BLaER1 (cell line): ENCODE data around the gene SRD5A1.

ENCODE experiments used
- H3K27ac ChIP-seq: shearing (Covaris generic); formaldehyde crosslinking; 2 replicates; pipeline ENCODE4 v1.8.1; 2022
- H3K27me3 ChIP-seq: shearing (Covaris generic); formaldehyde crosslinking; 2 replicates; pipeline ENCODE4 v1.8.1; 2022
- H3K36me3 ChIP-seq: shearing (Covaris generic); formaldehyde crosslinking; 2 replicates; pipeline ENCODE4 v1.8.1; 2022
- H3K4me1 ChIP-seq: shearing (Covaris generic); formaldehyde crosslinking; 2 replicates; pipeline ENCODE4 v1.8.1; 2022
- H3K4me2 ChIP-seq: shearing (Covaris generic); formaldehyde crosslinking; 2 replicates; pipeline ENCODE4 v1.8.1; 2022
- H3K4me3 ChIP-seq: shearing (Covaris generic); formaldehyde crosslinking; 2 replicates; pipeline ENCODE4 v1.8.1; 2022
- H3K9ac ChIP-seq: shearing (Covaris generic); formaldehyde crosslinking; 2 replicates; pipeline ENCODE4 v1.8.1; 2022
- H3K9me3 ChIP-seq: shearing (Covaris generic); formaldehyde crosslinking; 2 replicates; pipeline ENCODE4 v1.8.1; 2022
- H4K20me1 ChIP-seq: shearing (Covaris generic); formaldehyde crosslinking; 2 replicates; pipeline ENCODE4 v1.8.1; 2022
- Cebpa-rat ChIP-seq: shearing (Covaris generic); IDR thresholded peaks from 2 replicates; pipeline ENCODE4 v1.8.1; 2022

SRD5A1 gene

DNA sequence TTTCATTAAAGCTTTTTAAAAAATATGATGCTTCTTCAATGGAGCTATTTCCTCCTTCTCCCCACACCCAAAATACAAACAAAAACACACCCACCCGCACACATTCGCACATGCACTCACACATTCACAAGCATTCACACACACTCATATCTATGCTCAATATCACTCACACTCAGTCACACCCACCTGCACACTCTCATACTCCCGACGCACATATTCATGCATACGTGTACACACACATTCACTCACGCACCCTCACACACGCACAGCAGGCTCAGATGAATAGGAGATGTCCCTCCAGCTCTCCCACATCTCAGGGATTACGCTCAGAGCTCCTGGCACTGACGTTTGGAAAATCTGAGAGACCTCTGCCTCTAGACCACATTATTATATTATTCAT lies 54.3 kb downstream of the SRD5A1 start:
- Histone ChIP-seq H3K9ac (no peak overlapping the region), H3K4me3 (no peak overlapping the region), H3K27me3 (no peaks in the 10 kb centered on the region; the same call in 1 of the 2 replicates), H3K4me2 (no peak overlapping the region), H4K20me1 (no peaks in the 10 kb centered on the region), H3K9me3 (no peaks in the 10 kb centered on the region), H3K36me3 (no peaks in the 10 kb centered on the region), H3K27ac (no peak overlapping the region), H3K4me1 (no peaks in the 10 kb centered on the region)
- TF ChIP-seq Cebpa-rat, result no peak

GRCh38 chr5:6692906-6693305 lies 59.7 kb downstream of the SRD5A1 start:
- H3K4me3 ChIP-seq, result no peak overlapping the region
- H3K27ac ChIP-seq, result no peak overlapping the region
- no peak for TF ChIP-seq Cebpa-rat

GRCh38 chr5:6698696-6699095 lies 65.5 kb downstream of the SRD5A1 start:
- H3K4me3 ChIP-seq, result no peak overlapping the region
- H3K4me2 ChIP-seq, result no peak overlapping the region
- no peaks in the 10 kb centered on the region for H4K20me1 ChIP-seq
- no peaks in the 10 kb centered on the region for H3K4me1 ChIP-seq
- no peak for TF ChIP-seq Cebpa-rat
- H3K36me3 ChIP-seq, result no peaks in the 10 kb centered on the region
- H3K27ac ChIP-seq, result no peak overlapping the region
- no peak overlapping the region for H3K9ac ChIP-seq
- no peaks in the 10 kb centered on the region for H3K9me3 ChIP-seq
- H3K27me3 ChIP-seq, result no peaks in the 10 kb centered on the region

More at GRCh38 chr5:6692906-6693305, 59.7 kb downstream of the SRD5A1 start:
- Histone ChIP-seq H3K9ac (no peak overlapping the region), H3K27me3 (no peaks in the 10 kb centered on the region), H3K9me3 (no peaks in the 10 kb centered on the region), H4K20me1 (no peaks in the 10 kb centered on the region), H3K4me1 (no peaks in the 10 kb centered on the region), H3K36me3 (no peaks in the 10 kb centered on the region), H3K4me2 (no peak overlapping the region)

DNA sequence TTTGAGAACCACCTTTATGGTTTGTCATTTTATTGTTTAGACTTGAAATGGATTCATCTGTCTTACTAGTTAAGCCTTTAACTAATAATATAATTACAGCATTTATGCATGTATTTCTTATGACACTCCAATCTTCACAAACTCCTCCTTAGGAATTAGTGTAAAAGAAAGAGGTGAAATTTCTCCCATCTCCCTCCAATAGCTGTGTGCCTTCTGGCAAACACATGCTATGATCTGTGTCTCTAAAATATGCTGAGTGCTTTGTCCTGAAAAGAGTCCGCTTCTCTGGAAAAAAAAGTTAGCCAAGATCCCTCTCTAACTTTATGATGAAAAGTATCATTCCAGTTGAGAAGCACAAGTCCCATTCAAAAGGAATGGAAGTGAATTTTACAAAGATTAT lies 66.1 kb downstream of the SRD5A1 start:
- no peak overlapping the region for H3K9ac ChIP-seq
- H3K4me1 ChIP-seq, result no peaks in the 10 kb centered on the region
- no peak for TF ChIP-seq Cebpa-rat
- H3K36me3 ChIP-seq, result no peaks in the 10 kb centered on the region
- H3K4me3 ChIP-seq, result no peak overlapping the region
- H3K27ac ChIP-seq, result no peak overlapping the region
- H3K9me3 ChIP-seq, result no peaks in the 10 kb centered on the region
- H3K4me2 ChIP-seq, result no peak overlapping the region
- no peaks in the 10 kb centered on the region for H3K27me3 ChIP-seq
- no peaks in the 10 kb centered on the region for H4K20me1 ChIP-seq

DNA sequence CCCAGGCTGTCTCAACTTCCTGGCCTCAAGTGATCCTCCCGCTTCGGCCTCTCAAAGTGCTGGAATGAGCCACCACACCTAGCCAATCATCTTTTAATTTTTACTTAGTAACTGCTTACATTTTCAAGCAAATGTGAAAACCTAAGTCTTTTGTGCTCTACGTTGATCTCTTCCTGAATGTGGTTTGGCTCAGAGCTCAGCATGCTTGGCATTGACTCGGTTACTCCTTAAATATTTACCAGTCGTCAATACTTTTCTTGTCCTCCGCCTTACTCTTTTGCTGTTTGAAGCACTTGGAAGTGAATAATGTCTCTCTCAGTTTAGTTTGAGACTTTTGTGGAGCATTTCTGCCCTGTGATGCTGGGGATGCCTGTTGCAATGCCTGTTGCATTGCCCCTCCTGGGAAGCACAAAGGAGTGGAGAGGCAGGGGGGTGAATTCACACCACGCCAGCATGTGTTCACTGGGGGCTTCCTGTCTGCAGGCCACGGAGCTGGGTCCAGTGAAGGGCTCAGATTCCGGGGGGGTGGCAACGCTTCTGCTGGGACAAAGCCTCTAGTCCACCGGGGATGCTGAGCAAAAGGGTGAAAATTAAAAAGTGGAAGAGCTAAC lies 66.9 kb downstream of the SRD5A1 start:
- no peaks in the 10 kb centered on the region for H3K36me3 ChIP-seq
- H3K9me3 ChIP-seq, result no peaks in the 10 kb centered on the region
- H4K20me1 ChIP-seq, result no peaks in the 10 kb centered on the region
- no peak overlapping the region for H3K4me2 ChIP-seq
- H3K9ac ChIP-seq, result no peak overlapping the region
- no peaks in the 10 kb centered on the region for H3K27me3 ChIP-seq
- H3K27ac ChIP-seq, result no peak overlapping the region
- no peak for TF ChIP-seq Cebpa-rat
- H3K4me3 ChIP-seq, result no peak overlapping the region
- no peaks in the 10 kb centered on the region for H3K4me1 ChIP-seq

DNA sequence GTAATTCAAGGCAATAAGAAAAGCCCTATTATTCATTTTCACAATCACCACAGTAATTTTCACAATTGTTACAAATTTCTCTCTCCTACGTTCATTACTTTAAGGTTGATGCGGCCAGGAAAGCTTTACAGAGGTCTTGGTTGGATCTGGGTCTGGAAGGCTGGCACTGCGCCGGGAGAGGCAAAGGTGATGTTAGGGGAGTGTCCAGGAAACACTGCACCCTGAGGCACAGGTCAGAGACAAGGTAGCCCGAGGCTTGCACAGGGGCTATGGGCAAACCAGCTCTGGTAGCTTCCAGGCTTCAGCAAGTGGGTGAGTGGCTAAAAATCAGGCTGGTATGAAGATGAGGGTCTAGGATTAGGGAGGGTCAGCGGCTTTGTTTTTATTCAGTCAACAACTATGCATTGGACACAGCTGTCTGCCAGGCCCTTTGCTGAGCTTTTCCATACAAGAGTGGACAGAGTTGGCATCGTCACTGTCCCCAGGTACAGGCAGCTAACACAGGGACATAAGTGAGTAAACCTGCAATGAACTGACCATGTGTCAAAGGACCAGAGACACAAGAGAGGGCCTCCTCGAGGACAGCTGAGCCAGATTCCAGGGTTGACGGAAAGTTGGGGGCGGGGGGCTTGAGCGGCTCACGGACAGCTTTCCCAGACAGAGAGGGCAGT lies 67.6 kb downstream of the SRD5A1 start:
- no peak overlapping the region for H3K9ac ChIP-seq
- H3K9me3 ChIP-seq, result no peaks in the 10 kb centered on the region
- H3K4me3 ChIP-seq, result no peak overlapping the region
- no peak overlapping the region for H3K27ac ChIP-seq
- no peaks in the 10 kb centered on the region for H3K4me1 ChIP-seq
- no peaks in the 10 kb centered on the region for H3K36me3 ChIP-seq
- no peaks in the 10 kb centered on the region for H3K27me3 ChIP-seq
- H4K20me1 ChIP-seq, result no peaks in the 10 kb centered on the region
- TF ChIP-seq Cebpa-rat, result no peak
- H3K4me2 ChIP-seq, result no peak overlapping the region

DNA sequence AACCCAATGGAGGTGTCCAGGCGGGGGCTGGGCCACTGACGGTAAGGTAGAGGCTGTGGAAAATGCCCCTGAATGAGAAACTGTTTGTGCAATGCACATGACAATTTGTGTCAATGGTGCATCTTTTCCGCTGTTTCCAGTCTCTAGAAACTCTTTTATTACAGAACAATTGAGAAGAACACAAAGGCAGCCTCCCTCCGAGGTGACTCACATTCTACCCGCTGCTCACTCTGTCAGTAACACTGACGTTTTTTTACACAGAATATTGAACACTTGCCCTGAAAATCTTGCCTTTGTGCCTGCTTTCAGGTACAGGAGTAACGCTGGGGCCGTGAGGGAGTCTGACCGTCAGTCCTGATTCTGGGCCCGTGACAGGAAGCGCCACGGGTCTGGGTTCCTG lies 68.3 kb downstream of the SRD5A1 start:
- no peak overlapping the region for H3K4me3 ChIP-seq
- no peak overlapping the region for H3K27ac ChIP-seq
- H3K27me3 ChIP-seq, result no peaks in the 10 kb centered on the region
- H3K36me3 ChIP-seq, result no peaks in the 10 kb centered on the region
- H3K4me2 ChIP-seq, result no peak overlapping the region
- H4K20me1 ChIP-seq, result no peaks in the 10 kb centered on the region
- no peak for TF ChIP-seq Cebpa-rat
- H3K9me3 ChIP-seq, result no peaks in the 10 kb centered on the region
- no peak overlapping the region for H3K9ac ChIP-seq
- no peaks in the 10 kb centered on the region for H3K4me1 ChIP-seq

DNA sequence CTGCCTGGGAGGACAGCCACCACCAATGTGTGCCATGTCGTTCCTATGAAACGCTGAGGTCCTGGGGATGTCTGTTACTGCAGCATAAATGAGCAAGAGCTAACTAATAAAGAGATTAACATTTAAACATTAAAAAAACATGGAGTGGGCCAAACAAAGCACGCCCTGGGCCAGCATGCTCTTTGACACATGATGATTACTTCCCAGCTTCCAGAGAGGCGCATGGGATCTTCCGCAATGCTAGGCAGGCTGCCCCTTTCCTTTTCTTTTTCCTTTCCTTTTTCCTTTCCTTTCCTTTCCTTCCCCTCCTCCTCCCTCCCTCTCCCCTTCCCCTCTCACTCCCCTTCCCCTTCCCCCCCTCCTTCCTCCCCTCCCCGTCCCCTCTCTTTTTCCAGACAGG lies 69.4 kb downstream of the SRD5A1 start:
- no peaks in the 10 kb centered on the region for H4K20me1 ChIP-seq
- no peak overlapping the region for H3K9ac ChIP-seq
- no peak overlapping the region for H3K27ac ChIP-seq
- TF ChIP-seq Cebpa-rat, result no peak
- peaks cover 3% of the 10 kb centered on the region for H3K4me1 ChIP-seq
- no peaks in the 10 kb centered on the region for H3K9me3 ChIP-seq
- H3K4me2 ChIP-seq, result no peak overlapping the region
- H3K36me3 ChIP-seq, result no peaks in the 10 kb centered on the region
- H3K27me3 ChIP-seq, result no peaks in the 10 kb centered on the region
- no peak overlapping the region for H3K4me3 ChIP-seq

DNA sequence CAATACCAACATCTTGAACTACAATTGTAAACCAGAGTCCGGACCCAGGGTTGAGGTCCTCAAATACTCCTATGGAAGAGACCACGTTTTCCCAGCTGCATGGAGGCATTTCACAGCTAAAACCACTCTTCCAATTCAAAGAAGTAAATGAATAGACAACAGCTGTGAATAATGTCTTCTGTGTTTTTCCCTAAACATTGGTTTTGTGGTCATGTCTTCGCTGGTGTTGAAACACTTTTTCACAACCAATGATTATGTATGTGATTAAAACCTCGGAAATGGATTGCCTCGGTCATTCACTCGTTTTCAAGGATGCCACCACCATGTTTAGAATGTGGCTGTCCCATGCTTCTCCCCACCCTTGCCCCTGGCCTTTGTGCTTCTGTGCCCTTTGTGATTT lies 70.6 kb downstream of the SRD5A1 start:
- no peaks in the 10 kb centered on the region for H3K9me3 ChIP-seq
- peaks cover 14% of the 10 kb centered on the region for H3K4me1 ChIP-seq
- no peak overlapping the region for H3K9ac ChIP-seq
- no peak overlapping the region for H3K4me2 ChIP-seq
- no peak for TF ChIP-seq Cebpa-rat
- no peaks in the 10 kb centered on the region for H3K36me3 ChIP-seq
- no peak overlapping the region for H3K4me3 ChIP-seq
- H3K27me3 ChIP-seq, result no peaks in the 10 kb centered on the region
- H3K27ac ChIP-seq, result no peak overlapping the region
- H4K20me1 ChIP-seq, result no peaks in the 10 kb centered on the region

DNA sequence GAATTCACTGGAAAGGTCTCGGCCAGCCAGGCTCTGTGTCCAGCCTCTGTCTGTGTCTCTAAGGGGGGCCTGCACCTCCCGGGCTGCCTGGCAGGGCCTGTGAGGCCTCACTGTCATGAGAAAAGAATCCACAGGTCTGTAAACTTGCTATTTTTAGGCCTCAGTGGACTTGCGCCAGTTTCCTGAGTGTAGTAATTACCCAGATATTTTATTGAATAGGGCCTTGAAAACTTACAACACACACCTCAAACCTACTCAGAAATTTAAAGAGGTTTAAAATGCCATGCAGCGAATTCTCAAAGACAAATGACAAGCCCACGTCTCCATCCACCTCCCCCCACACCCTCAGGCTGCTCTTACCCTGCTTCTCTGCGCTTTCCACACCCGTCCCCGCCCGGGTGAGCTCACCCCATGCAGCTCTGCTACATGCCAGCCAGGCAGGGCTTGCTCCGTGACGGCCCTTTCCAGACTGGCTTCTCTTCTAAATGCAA lies 71.2 kb downstream of the SRD5A1 start:
- no peaks in the 10 kb centered on the region for H3K36me3 ChIP-seq
- no peak overlapping the region for H3K4me2 ChIP-seq
- H3K27ac ChIP-seq, result no peak overlapping the region
- H3K4me1 ChIP-seq, result peaks cover 14% of the 10 kb centered on the region
- H3K27me3 ChIP-seq, result no peaks in the 10 kb centered on the region
- TF ChIP-seq Cebpa-rat, result no peak
- no peaks in the 10 kb centered on the region for H4K20me1 ChIP-seq
- H3K4me3 ChIP-seq, result no peak overlapping the region
- H3K9me3 ChIP-seq, result no peaks in the 10 kb centered on the region
- no peak overlapping the region for H3K9ac ChIP-seq
